ENCODE data around the gene INSIG1.

DNA sequence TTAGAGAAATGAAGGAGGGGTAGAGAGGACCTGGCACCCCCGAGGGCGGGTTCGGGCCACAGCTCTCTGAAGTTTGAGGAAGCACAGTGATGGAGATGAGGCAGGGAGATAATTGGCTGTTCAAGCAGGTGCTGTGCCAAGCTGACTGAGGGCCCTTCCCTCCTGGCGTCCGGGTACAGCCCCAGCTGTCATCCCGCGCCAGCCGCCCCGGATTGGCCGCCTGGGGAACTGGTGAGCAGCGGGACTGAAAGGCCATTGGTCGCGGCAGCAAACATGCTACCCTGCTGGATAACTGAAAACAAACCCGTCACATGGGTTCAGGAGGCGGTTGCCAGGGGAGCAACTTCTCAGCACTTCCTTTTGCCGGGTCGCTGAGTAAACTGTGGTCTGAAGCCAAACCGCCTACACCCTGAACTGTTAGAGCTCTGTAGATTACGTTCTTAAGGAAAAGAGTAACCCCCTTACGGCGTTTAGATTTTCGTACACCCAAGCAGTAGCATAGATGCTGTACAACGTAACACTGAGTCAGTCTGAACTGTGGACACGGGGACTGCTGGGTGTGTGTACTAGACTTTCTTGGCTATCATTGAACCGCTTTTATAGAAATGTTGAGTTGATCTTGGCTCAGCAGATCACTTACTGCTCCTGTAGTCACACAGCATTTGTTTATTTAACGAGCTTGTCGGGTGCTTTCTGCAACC, 1.3 kb downstream of the INSIG1 start:
- TF ChIP-seq, protein P1, sequence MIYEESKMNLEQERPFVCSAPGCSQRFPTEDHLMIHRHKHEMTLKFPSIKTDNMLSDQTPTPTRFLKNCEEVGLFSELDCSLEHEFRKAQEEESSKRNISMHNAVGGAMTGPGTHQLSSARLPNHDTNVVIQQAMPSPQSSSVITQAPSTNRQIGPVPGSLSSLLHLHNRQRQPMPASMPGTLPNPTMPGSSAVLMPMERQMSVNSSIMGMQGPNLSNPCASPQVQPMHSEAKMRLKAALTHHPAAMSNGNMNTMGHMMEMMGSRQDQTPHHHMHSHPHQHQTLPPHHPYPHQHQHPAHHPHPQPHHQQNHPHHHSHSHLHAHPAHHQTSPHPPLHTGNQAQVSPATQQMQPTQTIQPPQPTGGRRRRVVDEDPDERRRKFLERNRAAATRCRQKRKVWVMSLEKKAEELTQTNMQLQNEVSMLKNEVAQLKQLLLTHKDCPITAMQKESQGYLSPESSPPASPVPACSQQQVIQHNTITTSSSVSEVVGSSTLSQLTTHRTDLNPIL (CRISPR knock-in tag; IDR thresholded peaks at IDR 0.05; ENCODE audit: low read depth) = no peak
- TF ChIP-seq GLIS3 (CRISPR knock-in tag; IDR thresholded peaks at IDR 0.05) = no peak
- TF ChIP-seq ESRRG (CRISPR knock-in tag; IDR thresholded peaks at IDR 0.05) = no peak
- no peak for TF ChIP-seq ISL1 (CRISPR knock-in tag; IDR thresholded peaks at IDR 0.05)
- TF ChIP-seq, protein P2, sequence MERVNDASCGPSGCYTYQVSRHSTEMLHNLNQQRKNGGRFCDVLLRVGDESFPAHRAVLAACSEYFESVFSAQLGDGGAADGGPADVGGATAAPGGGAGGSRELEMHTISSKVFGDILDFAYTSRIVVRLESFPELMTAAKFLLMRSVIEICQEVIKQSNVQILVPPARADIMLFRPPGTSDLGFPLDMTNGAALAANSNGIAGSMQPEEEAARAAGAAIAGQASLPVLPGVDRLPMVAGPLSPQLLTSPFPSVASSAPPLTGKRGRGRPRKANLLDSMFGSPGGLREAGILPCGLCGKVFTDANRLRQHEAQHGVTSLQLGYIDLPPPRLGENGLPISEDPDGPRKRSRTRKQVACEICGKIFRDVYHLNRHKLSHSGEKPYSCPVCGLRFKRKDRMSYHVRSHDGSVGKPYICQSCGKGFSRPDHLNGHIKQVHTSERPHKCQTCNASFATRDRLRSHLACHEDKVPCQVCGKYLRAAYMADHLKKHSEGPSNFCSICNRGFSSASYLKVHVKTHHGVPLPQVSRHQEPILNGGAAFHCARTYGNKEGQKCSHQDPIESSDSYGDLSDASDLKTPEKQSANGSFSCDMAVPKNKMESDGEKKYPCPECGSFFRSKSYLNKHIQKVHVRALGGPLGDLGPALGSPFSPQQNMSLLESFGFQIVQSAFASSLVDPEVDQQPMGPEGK (CRISPR knock-in tag; IDR thresholded peaks at IDR 0.05; ENCODE audit: borderline replicate concordance) = no peak
- TF ChIP-seq ZFP30 (CRISPR knock-in tag; IDR thresholded peaks at IDR 0.05) = no peak
- TF ChIP-seq, protein P3, sequence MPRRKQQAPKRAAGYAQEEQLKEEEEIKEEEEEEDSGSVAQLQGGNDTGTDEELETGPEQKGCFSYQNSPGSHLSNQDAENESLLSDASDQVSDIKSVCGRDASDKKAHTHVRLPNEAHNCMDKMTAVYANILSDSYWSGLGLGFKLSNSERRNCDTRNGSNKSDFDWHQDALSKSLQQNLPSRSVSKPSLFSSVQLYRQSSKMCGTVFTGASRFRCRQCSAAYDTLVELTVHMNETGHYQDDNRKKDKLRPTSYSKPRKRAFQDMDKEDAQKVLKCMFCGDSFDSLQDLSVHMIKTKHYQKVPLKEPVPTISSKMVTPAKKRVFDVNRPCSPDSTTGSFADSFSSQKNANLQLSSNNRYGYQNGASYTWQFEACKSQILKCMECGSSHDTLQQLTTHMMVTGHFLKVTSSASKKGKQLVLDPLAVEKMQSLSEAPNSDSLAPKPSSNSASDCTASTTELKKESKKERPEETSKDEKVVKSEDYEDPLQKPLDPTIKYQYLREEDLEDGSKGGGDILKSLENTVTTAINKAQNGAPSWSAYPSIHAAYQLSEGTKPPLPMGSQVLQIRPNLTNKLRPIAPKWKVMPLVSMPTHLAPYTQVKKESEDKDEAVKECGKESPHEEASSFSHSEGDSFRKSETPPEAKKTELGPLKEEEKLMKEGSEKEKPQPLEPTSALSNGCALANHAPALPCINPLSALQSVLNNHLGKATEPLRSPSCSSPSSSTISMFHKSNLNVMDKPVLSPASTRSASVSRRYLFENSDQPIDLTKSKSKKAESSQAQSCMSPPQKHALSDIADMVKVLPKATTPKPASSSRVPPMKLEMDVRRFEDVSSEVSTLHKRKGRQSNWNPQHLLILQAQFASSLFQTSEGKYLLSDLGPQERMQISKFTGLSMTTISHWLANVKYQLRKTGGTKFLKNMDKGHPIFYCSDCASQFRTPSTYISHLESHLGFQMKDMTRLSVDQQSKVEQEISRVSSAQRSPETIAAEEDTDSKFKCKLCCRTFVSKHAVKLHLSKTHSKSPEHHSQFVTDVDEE (CRISPR knock-in tag; IDR thresholded peaks at IDR 0.05) = no peak
- TF ChIP-seq SNAI2 (CRISPR knock-in tag; IDR thresholded peaks at IDR 0.05) = no peak
- TF ChIP-seq, protein P4, sequence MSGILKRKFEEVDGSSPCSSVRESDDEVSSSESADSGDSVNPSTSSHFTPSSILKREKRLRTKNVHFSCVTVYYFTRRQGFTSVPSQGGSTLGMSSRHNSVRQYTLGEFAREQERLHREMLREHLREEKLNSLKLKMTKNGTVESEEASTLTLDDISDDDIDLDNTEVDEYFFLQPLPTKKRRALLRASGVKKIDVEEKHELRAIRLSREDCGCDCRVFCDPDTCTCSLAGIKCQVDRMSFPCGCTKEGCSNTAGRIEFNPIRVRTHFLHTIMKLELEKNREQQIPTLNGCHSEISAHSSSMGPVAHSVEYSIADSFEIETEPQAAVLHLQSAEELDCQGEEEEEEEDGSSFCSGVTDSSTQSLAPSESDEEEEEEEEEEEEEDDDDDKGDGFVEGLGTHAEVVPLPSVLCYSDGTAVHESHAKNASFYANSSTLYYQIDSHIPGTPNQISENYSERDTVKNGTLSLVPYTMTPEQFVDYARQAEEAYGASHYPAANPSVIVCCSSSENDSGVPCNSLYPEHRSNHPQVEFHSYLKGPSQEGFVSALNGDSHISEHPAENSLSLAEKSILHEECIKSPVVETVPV (CRISPR knock-in tag; IDR thresholded peaks at IDR 0.05) = no peak
- TF ChIP-seq PPARA (CRISPR knock-in tag; IDR thresholded peaks at IDR 0.05; ENCODE audit: borderline replicate concordance) = no peak

All from SK-N-SH treated with all-trans-retinoic acid at 6 μM for 48 hours (cell line).